OCI-LY7 (cell line): ENCODE data around the gene RMI2. TPM values are rescaled to one million over a fixed set of nuclear protein-coding genes. Genes with fewer than 3 reads are reported as not detected.
A peak's percentile ranks its signal among the peaks of the same experiment; 100 is the strongest.

Experiments
- Bru-seq: library from RNA; stranded (reverse); fragments of 400-500 nt; gene quantifications from one replicate; lab custom pipeline; 2021; lab: Mats Ljungman, UMichigan
- BruChase-seq, 2 experiments: library from RNA; stranded (reverse); fragments of 400-500 nt; gene quantifications; one replicate each; lab custom pipeline; 2021; lab: Mats Ljungman, UMichigan
- BruUV-seq: library from RNA; stranded (reverse); fragments of 400-500 nt; replicated peaks from 2 replicates; lab custom pipeline; 2021; lab: Mats Ljungman, UMichigan
- CTCF ChIA-PET: fragments of 300-600 bp; sonication (Branson Sonifier 250); formaldehyde crosslinking; loops from one replicate; lab custom pipeline; 2022; ENCODE audit warnings: antibody characterized with exemption; ENCODE audit not compliant: unreplicated experiment; lab: Charles Lee
- POLR2A ChIA-PET: fragments of 300-600 bp; sonication (Branson Sonifier 250); formaldehyde crosslinking; loops from one replicate; lab custom pipeline; 2022; ENCODE audit warnings: antibody characterized with exemption; lab: Charles Lee
- DNase-seq: peaks from one replicate; pipeline ENCODE4 v3.0.0-alpha.2; 2015; ENCODE audit warnings: low spot score
- H2AFZ ChIP-seq: fragments of 200-600 bp; sonication (generic), shearing (Covaris generic); 2 replicates; pipeline ENCODE4 v1.6.1; 2014; ENCODE audit warnings: mild to moderate bottlenecking, antibody characterized with exemption, low read length, moderate library complexity
- H3K27ac ChIP-seq: fragments of 200-600 bp; sonication (generic); 2 replicates; pipeline ENCODE4 v1.5.1; 2014; ENCODE audit warnings: mixed run types, low read depth, mild to moderate bottlenecking, moderate library complexity, low read length, inconsistent platforms; ENCODE audit not compliant: poor library complexity, severe bottlenecking
- H3K36me3 ChIP-seq: fragments of 200-600 bp; sonication (generic); 2 replicates; pipeline ENCODE4 v1.6.1; 2014; ENCODE audit warnings: mild to moderate bottlenecking, antibody characterized with exemption, low read length, moderate library complexity, mixed read lengths; ENCODE audit not compliant: insufficient read depth
- H3K4me1 ChIP-seq: fragments of 200-600 bp; sonication (generic); 2 replicates; pipeline ENCODE4 v1.5.1; 2014; ENCODE audit warnings: mild to moderate bottlenecking, low read length; ENCODE audit not compliant: insufficient read depth, poor library complexity, severe bottlenecking
- H3K4me2 ChIP-seq: fragments of 200-600 bp; sonication (generic); 2 replicates; pipeline ENCODE4 v1.6.1; 2014; ENCODE audit warnings: mild to moderate bottlenecking, low read length
- H3K4me3 ChIP-seq: fragments of 200-600 bp; sonication (generic); 2 replicates; pipeline ENCODE4 v1.5.1; 2014; ENCODE audit warnings: mild to moderate bottlenecking, low read depth, low read length; ENCODE audit not compliant: poor library complexity, severe bottlenecking
- H3K79me2 ChIP-seq: fragments of 200-600 bp; sonication (generic); 2 replicates; pipeline ENCODE4 v1.6.1; 2016; ENCODE audit warnings: low read depth, mild to moderate bottlenecking, low read length, moderate library complexity, mixed read lengths; ENCODE audit not compliant: insufficient read depth
- H3K9me2 ChIP-seq: fragments of 200-600 bp; sonication (generic); 2 replicates; pipeline ENCODE4 v1.6.1; 2016; ENCODE audit warnings: mild to moderate bottlenecking, low read length, mixed read lengths; ENCODE audit not compliant: insufficient read depth
- H3K9me3 ChIP-seq: fragments of 200-600 bp; sonication (generic); 2 replicates; pipeline ENCODE4 v1.6.1; 2014; ENCODE audit warnings: mild to moderate bottlenecking, mixed run types, low read length, mixed read lengths
- H4K20me1 ChIP-seq: fragments of 200-600 bp; sonication (generic); 2 replicates; pipeline ENCODE4 v1.6.1; 2014; ENCODE audit warnings: mild to moderate bottlenecking, antibody characterized with exemption, low read length, moderate library complexity, mixed read lengths; ENCODE audit not compliant: insufficient read depth
- CTCF ChIP-seq: fragments of 200-600 bp; sonication (generic); conservative IDR thresholded peaks from 2 replicates; pipeline ENCODE4 v1.5.1; 2014; ENCODE audit warnings: mild to moderate bottlenecking, antibody characterized with exemption, low read length, moderate library complexity, mixed read lengths
- EZH2phosphoT487 ChIP-seq: fragments of 200-600 bp; sonication (generic); IDR thresholded peaks from 2 replicates; pipeline ENCODE4 v1.6.1; 2018; ENCODE audit warnings: low read depth, borderline replicate concordance, mild to moderate bottlenecking, mixed run types, antibody characterized with exemption, low read length, moderate library complexity, mixed read lengths
- intact Hi-C: fragments of 100-400 bp; cut with micrococcal nuclease; formaldehyde crosslinking; loops from one replicate; pipeline ENCODE4 v1.10.0; 2022; ENCODE audit not compliant: unreplicated experiment
- long read RNA-seq: library from polyadenylated mRNA; stranded (forward); transcript quantifications from one replicate; pipeline ENCODE4 v2.0.0, GENCODE V29; 2022
- total RNA-seq, 2 experiments: library from RNA; depleted of rRNA in 1 of 2; stranded (reverse); fragments of >200 nt in 1 of 2; shearing (Covaris generic) in 1 of 2; gene quantifications; 2 replicates each; pipeline ENCODE4 v1.2.3, GENCODE V29; 2014 to 2022

RMI2 gene
- total RNA-seq (2014; rRNA removed; shearing (Covaris generic)): 60.4 and 84.5 TPM in 2 replicates
- 126 and 157 TPM in 2 replicates for total RNA-seq (2022)
- percentile 46 among the genes with signal in this experiment for Bru-seq, nascent RNA
- BruChase-seq, experiment 1, labeled RNA remaining after a 6-hour chase: percentile 55 among the genes with signal in this experiment
- percentile 53 among the genes with signal in this experiment for BruChase-seq, experiment 2, labeled RNA remaining after a 2-hour chase
- long read RNA-seq, transcript RMI2-201 (2 exons, 1,457 nt): major isoform, 866 of 901 reads
- long read RNA-seq, transcript RMI2-205 (2 exons, 818 nt): minor isoform, 7 of 901 reads
- long read RNA-seq, partial matches to known transcripts: 0 of 901 reads
- long read RNA-seq, other reads (novel, unspliced or antisense): 25 of 901 reads

GRCh38 chr16:11345040-11345862 lies at the start of gene RMI2:
Gene RMI2, plus strand, starts transcription at chr16:11345459. Its CDS starts 13 bp downstream, at chr16:11345472.
- TF ChIP-seq EZH2phosphoT487: no peak
- no peak for TF ChIP-seq CTCF
- BruUV-seq: no TSS peak
- Histone ChIP-seq H2AFZ (0 out of 2 replicates have a peak within 1 kb of the TSS, but pooled peaks have one; percentile 7), H3K4me1 (peaks cover 63% of the 10 kb centered on the region), H3K4me2 (peak within 1 kb of the TSS; percentile 99), H3K9me3 (no peaks in the 10 kb centered on the region), H3K4me3 (peak within 1 kb of the TSS; percentile 96), H3K36me3 (peaks cover 31% of the 10 kb centered on the region), H4K20me1 (no peaks in the 10 kb centered on the region), H3K79me2 (peaks cover 55% of the 10 kb centered on the region), H3K27ac (peak within 1 kb of the TSS; percentile 57), H3K9me2 (no peaks in the 10 kb centered on the region)
- intact Hi-C loops: loop anchor here (1.0 kb wide), 1 partner anchor 89 kb away; the partner anchor contains the start of gene SOCS1
- DNase-seq: peak; percentile 99
- POLR2A ChIA-PET: interaction anchor here (0.7 to 3.0 kb wide), 5 partner anchors 9 to 269 kb away, joined by 3 to 8 read pairs (median 7); no protein-coding TSS in a partner anchor
- CTCF ChIA-PET: interaction anchor here (0.6 kb wide), 2 partner anchors 153 to 682 kb away, joined by 6 read pairs; no protein-coding TSS in a partner anchor

- no peak overlapping the region for H3K4me3 ChIP-seq
- POLR2A ChIA-PET: no interaction called here
- no peak for DNase-seq
- peak overlapping the region; percentile 96 for H3K27ac ChIP-seq
- TF ChIP-seq CTCF (no peak), EZH2phosphoT487 (no peak)
- H3K4me2 ChIP-seq: peak overlapping the region; percentile 82
- H3K79me2 ChIP-seq: no peaks in the 10 kb centered on the region
- H2AFZ ChIP-seq: peak overlapping the region; percentile 24; the same call in 1 of the 2 replicates
- H3K9me2 ChIP-seq: no peaks in the 10 kb centered on the region
- CTCF ChIA-PET: no interaction called here
- H3K36me3 ChIP-seq: no peaks in the 10 kb centered on the region
- intact Hi-C loops: loop anchor here (2.0 kb wide), 1 partner anchor 71 kb away; no protein-coding TSS in a partner anchor
- H3K9me3 ChIP-seq: no peaks in the 10 kb centered on the region
- H3K4me1 ChIP-seq: peaks cover 87% of the 10 kb centered on the region
- no TSS peak for BruUV-seq
- H4K20me1 ChIP-seq: no peaks in the 10 kb centered on the region
Observed at GRCh38 chr16:11295672-11296071, 49.6 kb upstream of the RMI2 start.
